GM12891 (cell line): ENCODE results near the gene TMEM184B.

Source experiments
- POLR2A ChIP-seq: IDR thresholded peaks from 2 replicates; pipeline ENCODE4 v1.6.1; 2011; ENCODE audit warnings: low read depth, low read length, control low read depth
- TAF1 ChIP-seq: IDR thresholded peaks from 2 replicates; pipeline ENCODE4 v1.6.1; 2011; ENCODE audit warnings: low read depth, low read length, control low read depth

GRCh38 chr22:38226853-38227649 is 45.8 kb downstream of the TMEM184B start:
- no peak for TF ChIP-seq POLR2A
- no peak for TF ChIP-seq TAF1
